GM21390 (cell line): ENCODE data around the gene DDX49.
A peak's percentile ranks its signal among the peaks of the same experiment; 100 is the strongest.

ENCODE experiments used
- ATAC-seq: cut with Tn5 transposase; IDR thresholded peaks from one replicate; pipeline ENCODE4 v1.9.1; 2021; ENCODE audit not compliant: unreplicated experiment

DDX49 gene

GRCh38 chr19:18919086-18919899 is at the start of gene DDX49, which contains the start of gene COPE:
Gene DDX49 (plus strand): TSS chr19:18919715. CDS start chr19:18919742, 27 bp downstream.
Gene COPE (minus strand): TSS chr19:18919387. CDS start chr19:18919348, 39 bp downstream.
- ATAC-seq: peak; percentile 89

GRCh38 chr19:18869781-18870530 is 49.6 kb upstream of the DDX49 start:
- ATAC-seq: no peak

GRCh38 chr19:18870531-18871172 is 48.9 kb upstream of the DDX49 start:
- ATAC-seq: no peak

- ATAC-seq: no peak
Measured at GRCh38 chr19:18871543-18871942, 48.0 kb upstream of the DDX49 start.

- ATAC-seq: no peak
Measured at GRCh38 chr19:18875726-18876125, 43.8 kb upstream of the DDX49 start.

GRCh38 chr19:18876865-18877264 is 42.6 kb upstream of the DDX49 start:
- no peak for ATAC-seq

GRCh38 chr19:18878058-18878797 is 41.3 kb upstream of the DDX49 start:
- ATAC-seq: no peak

- no peak for ATAC-seq
Measured at GRCh38 chr19:18878858-18879578, 40.5 kb upstream of the DDX49 start.

- ATAC-seq: no peak
Measured at GRCh38 chr19:18879579-18880373, 39.7 kb upstream of the DDX49 start.

GRCh38 chr19:18881491-18881890 is 38.0 kb upstream of the DDX49 start:
- ATAC-seq: no peak

GRCh38 chr19:18883526-18884304 is 35.8 kb upstream of the DDX49 start:
- ATAC-seq: no peak

GRCh38 chr19:18886972-18887371 is 32.5 kb upstream of the DDX49 start:
- no peak for ATAC-seq

- no peak for ATAC-seq
Measured at GRCh38 chr19:18889949-18890745, 29.4 kb upstream of the DDX49 start.

- no peak for ATAC-seq
Measured at GRCh38 chr19:18893587-18894253, 25.8 kb upstream of the DDX49 start.

GRCh38 chr19:18894254-18895037 is 25.1 kb upstream of the DDX49 start:
- no peak for ATAC-seq

GRCh38 chr19:18895038-18895823 is 24.3 kb upstream of the DDX49 start:
- no peak for ATAC-seq
